GM19395 (cell line): ENCODE data around the gene JDP2.
"Not testable (repeated sequence)": the region's sequence is repeated elsewhere in the genome, so short reads cannot be mapped to it uniquely, and the experiment has no call there.

Source experiments
- ATAC-seq: cut with Tn5 transposase; IDR thresholded peaks from one replicate; pipeline ENCODE4 v1.9.1; 2021; ENCODE audit warnings: mild to moderate bottlenecking, moderate library complexity; ENCODE audit not compliant: unreplicated experiment

Gene JDP2

GRCh38 chr14:75453817-75454434 is 26.1 kb downstream of the JDP2 start:
- ATAC-seq: peak; percentile 78

GRCh38 chr14:75454963-75455546 is 27.2 kb downstream of the JDP2 start:
- ATAC-seq: no peak

DNA sequence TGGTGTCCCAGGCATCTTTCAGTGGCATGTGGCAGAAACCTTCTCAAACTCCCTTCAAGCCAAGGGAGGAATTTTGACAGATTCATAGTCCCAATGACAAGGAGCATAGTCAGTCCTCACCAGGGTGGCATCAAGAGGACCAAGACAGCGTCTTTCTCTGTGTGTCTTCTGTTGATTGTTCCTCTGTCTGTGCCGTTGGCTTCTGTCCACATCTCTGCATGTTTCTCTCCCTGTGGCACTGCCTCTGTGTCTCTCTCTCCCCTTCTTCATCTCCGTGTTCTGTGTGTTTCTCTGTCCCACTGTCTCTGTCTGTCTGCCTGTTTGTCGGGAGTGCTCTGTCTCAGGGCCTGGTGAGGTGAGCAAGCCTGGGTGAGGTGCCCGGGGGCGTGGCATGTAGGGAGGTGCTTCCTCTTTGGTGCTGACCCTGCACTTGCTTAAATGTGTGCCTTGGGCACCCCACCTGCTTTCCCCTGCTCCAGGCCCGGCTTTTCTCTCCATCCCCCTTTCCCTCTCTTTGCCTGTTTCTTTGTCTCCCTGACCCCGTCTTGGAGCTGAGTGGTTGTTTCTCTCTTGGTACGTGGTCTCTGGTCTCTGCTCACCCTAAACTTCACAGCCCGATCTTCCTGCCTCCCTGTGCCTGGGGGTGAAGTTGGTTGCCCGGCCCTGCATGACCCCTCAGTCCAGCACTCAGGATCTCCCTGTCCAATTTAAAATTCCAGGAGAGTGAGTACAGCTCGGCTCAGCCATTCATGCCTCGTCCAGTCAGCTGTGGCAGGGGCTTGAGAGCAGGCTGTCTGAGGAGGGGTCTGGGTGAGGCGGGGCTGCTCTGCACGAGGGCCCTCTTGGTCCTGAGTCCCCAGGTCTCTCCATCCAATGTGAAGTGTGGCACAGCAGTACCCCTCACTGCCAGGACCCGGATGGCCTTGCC is 28.5 kb downstream of the JDP2 start:
- no peak for ATAC-seq

- no peak for ATAC-seq
Measured at GRCh38 chr14:75456997-75457335, 29.1 kb downstream of the JDP2 start.

- ATAC-seq: no peak
Measured at GRCh38 chr14:75457648-75458165, 29.9 kb downstream of the JDP2 start.

DNA sequence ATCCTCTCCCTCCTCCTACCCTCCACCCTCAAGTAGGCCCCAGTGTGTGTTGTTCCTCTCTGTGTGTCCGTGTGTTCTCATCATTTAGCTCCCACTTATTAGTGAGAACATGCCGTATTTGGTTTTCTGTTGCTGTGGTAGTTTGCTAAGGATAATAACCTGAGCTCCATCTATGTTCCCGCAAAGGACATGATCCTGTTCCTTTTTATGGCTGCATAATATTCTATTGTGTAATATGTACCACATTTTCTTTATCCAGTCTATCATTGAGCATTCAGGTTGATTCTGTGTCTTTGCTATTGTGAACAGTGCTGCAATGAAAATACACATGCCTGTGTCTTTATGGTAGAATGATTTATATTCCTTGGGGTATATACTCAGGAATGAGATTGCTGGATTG is 30.5 kb downstream of the JDP2 start:
- no peak for ATAC-seq

DNA sequence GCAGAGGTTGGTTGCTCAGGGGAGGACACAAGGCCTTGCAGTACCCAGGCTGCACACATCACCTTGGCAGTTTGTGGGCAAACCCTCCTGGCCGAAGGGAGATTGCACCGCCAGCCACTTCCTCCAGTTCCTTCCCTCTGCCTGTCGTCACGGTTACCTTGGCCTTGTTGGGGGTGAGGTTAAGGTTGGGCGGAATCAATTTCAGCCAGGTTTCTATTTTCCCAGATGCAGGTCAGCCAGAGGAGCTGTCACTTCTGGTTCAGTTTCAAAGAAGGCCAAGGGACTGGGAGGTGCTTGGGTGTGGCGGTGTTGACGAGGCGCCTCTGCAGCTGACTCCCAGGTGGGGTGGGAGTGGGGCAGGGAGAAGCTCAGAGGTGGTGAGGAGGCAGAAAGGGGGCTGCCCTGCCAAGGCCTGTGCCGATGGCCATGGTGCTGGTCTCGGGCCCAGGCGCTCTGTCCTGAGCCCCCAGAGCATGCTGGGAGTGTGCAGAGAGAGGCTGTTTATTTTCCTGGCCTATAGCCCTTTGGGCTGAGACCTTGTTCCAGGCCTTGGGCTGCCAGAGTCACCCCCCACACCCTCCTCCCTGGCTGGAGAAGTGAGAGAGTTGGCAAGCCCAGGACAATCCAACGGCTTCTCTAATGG is 31.4 kb downstream of the JDP2 start:
- no peak for ATAC-seq

DNA sequence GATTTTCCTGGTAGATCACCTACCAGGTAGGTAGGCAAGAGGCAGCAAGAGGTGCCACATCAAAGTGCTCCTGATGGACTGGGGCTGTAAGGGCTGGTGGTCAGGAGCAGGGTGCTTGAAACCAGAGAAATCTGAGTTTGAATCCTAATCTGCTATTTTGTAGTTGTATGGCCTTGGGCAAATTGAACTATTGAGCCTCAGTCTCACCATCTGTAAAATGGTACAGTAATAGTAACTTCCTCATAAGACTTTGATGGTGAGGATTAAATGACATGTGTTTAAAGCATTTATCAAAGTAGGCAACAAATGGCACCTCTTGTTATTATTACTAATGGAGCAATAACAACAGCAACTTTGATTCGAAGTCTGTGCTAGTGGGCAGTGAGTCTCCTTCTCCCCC is 32.0 kb downstream of the JDP2 start:
- ATAC-seq: no peak

GRCh38 chr14:75460394-75460793 is 32.6 kb downstream of the JDP2 start:
- no peak for ATAC-seq

DNA sequence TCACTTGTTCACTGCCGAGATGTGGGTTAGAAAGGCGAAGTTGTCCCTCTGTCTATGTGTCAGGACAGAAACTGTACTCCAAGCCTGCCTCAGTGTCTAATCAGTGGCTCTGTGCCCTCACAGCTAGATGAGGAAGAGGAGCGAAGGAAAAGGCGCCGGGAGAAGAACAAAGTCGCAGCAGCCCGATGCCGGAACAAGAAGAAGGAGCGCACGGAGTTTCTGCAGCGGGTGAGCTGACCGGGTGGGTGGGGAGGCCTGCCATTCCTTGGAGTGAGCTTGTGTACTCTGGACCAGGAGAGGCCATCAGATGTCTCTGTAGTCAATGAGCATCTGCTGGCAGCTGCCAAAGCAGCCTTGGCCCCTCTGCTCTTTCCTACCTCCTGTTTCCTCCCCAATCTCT is 33.5 kb downstream of the JDP2 start:
- no peak for ATAC-seq

GRCh38 chr14:75461755-75462349 is 34.0 kb downstream of the JDP2 start:
- ATAC-seq: no peak

GRCh38 chr14:75464626-75465025 is 36.8 kb downstream of the JDP2 start:
- no peak for ATAC-seq

DNA sequence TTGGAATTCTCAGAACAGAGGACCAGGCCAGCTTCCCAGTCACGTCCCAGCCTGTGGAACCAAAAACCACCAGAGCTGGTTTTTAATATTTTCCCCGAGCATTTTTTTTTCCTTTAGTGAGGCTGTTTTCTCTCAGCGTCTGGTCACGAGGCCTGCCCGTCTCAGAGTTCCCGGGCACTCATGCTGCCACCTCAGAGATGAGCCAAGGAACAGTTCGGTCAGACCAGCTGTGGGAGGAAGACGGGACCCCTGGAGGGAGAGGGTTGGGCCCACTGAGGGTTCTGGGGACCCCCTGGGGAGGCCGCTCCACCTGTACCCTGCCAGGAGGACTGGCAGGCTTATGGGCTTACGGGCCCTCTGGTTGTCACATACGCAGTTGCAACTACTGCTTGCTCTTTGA is 39.9 kb downstream of the JDP2 start:
- no peak for ATAC-seq

DNA sequence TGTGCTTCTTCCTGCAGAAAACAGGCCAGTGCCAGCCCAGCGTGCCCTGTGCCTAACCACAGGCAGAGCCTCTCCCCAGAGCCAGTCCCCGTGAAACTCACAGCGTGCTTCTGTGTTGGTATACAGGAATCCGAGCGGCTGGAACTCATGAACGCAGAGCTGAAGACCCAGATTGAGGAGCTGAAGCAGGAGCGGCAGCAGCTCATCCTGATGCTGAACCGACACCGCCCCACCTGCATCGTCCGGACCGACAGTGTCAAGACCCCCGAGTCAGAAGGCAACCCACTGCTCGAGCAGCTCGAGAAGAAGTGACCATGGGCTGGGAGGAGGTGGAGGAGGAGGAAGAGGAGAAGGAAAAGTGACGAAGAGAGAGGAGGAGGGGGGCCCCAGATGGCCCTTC is 41.3 kb downstream of the JDP2 start:
- no peak for ATAC-seq

- ATAC-seq: no peak
Measured at GRCh38 chr14:75469606-75470237, 41.9 kb downstream of the JDP2 start.

- no peak for ATAC-seq
Measured at GRCh38 chr14:75470238-75470797, 42.5 kb downstream of the JDP2 start.

DNA sequence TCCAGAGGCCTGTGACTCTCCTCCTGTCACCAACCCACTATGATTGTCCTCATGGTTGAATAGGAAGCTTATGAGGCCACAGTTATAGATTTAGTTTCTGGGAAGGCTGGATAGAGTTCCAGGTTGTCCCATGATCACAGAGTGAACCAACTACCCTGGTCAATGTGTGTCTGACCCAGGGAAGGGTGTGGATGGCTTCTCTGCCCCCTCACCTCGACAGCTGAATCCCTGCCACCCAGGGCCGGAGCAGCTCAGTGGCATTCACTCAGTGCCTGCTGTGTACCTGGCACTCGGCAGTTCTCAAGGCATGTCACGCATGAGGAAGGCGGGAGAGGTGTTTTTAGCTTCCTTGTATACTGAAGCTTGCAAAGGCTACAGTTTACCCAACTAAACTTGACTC is 43.2 kb downstream of the JDP2 start:
- ATAC-seq: no peak

DNA sequence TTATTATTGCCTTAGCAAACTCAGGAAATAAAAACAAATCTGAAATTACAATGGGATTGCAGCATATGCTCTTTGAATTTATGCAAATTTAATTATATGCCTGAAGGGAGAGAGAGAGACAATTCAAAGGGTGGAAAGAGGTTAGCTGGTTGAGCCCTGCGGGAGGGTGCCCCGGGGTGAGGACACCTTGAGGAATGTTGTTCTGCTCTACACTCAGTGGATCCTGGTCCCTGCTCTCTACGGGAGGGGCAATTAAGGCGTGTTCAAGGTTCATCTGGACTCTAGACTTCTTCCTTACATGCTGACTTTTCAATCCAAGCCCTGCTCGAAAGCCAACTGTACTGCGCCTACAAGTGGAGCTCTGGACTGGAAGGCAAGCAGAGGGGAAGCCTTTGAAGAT is 46.3 kb downstream of the JDP2 start:
- not testable (repeated sequence) for ATAC-seq

GRCh38 chr14:75476274-75476995 is 48.6 kb downstream of the JDP2 start:
- no peak for ATAC-seq

- ATAC-seq: no peak
Measured at GRCh38 chr14:75477881-75478280, 50.1 kb downstream of the JDP2 start.
